Measurements from ENCODE around the gene CDC42BPA.

GRCh38 chr1:226976276-226976977 is 341.9 kb downstream of the CDC42BPA start:
- TF ChIP-seq CTCF (IDR thresholded peaks at IDR 0.05; ENCODE audit: extremely low read depth in 1 of 2, insufficient read depth in 1 of 2, low read depth in 1 of 2, low read length in 2 of 2) (no peak), EZH2 (IDR thresholded peaks at IDR 0.05; ENCODE audit: borderline replicate concordance, low read depth, low read length, severe bottlenecking) (no peak), POLR2A (IDR thresholded peaks at IDR 0.05; ENCODE audit: low read depth, low read length) (no peak), POLR2AphosphoS5 (IDR thresholded peaks at IDR 0.05; ENCODE audit: insufficient read depth, low read depth, low read length) (no peak), MYC (IDR thresholded peaks at IDR 0.05; ENCODE audit: low read depth, low read length) (no peak)

Measured in endothelial cell of umbilical vein (primary cell).